Endothelial cell of umbilical vein (primary cell): Measurements from ENCODE around the gene PNCK. TPM values are rescaled to one million over a fixed set of nuclear protein-coding genes. Genes with fewer than 3 reads are reported as not detected.

Source experiments
- BruUV-seq: library from RNA; stranded (reverse); fragments of 400-500 nt; replicated peaks from 2 replicates; lab custom pipeline; 2021; lab: Mats Ljungman, UMichigan
- CTCF ChIA-PET: fragments of 300-600, 350-600 bp; sonication (Branson Sonifier 250); formaldehyde crosslinking; loops from one replicate; lab custom pipeline; 2021; ENCODE audit warnings: antibody characterized with exemption, inconsistent platforms; lab: Charles Lee
- POLR2A ChIA-PET: fragments of 300-600, 350-600 bp; sonication (Branson Sonifier 250); formaldehyde crosslinking; loops from one replicate; lab custom pipeline; 2021; ENCODE audit warnings: antibody characterized with exemption, inconsistent platforms; lab: Charles Lee
- DNase-seq: peaks from one replicate; pipeline ENCODE4 v3.0.0-alpha.2; 2011; ENCODE audit warnings: low read depth, low spot score
- FAIRE-seq: peaks from 2 replicates; lab custom pipeline; 2011; peaks lifted over from hg19 to GRCh38; lab: Jason Lieb, UNC
- H2AFZ ChIP-seq: 2 replicates; pipeline ENCODE4 v1.6.0; 2012; ENCODE audit warnings: low read depth, low read length, control low read depth, inconsistent platforms
- H3K27ac ChIP-seq: 2 replicates; pipeline ENCODE4 v1.5.1; 2011; ENCODE audit warnings: low read depth, mild to moderate bottlenecking, control low read depth, low read length, moderate library complexity; ENCODE audit not compliant: insufficient read depth
- H3K27me3 ChIP-seq, 2 experiments: 2 replicates each; pipeline versions ENCODE4 v1.6.0 to v1.6.1; 2011; ENCODE audit warnings: low read length in 2 of 2, mixed read lengths in 1 of 2; ENCODE audit not compliant: control insufficient read depth in 2 of 2, insufficient read depth in 2 of 2
- H3K36me3 ChIP-seq, 2 experiments: 2 replicates in 1 of 2; 3 replicates in 1 of 2; pipeline ENCODE4 v1.5.1; 2011; ENCODE audit warnings: low read length in 2 of 2, mild to moderate bottlenecking in 1 of 2, moderate library complexity in 1 of 2; ENCODE audit not compliant: control insufficient read depth in 2 of 2, insufficient read depth in 2 of 2; ENCODE audit errors: extremely low read depth in 1 of 2
- H3K4me1 ChIP-seq: 3 replicates; pipeline ENCODE4 v1.5.1; 2011; ENCODE audit warnings: mild to moderate bottlenecking, low read length; ENCODE audit not compliant: control insufficient read depth, insufficient read depth; ENCODE audit errors: extremely low read depth
- H3K4me2 ChIP-seq: 2 replicates; pipeline ENCODE4 v1.6.1; 2011; ENCODE audit warnings: low read length, control low read depth, mixed read lengths; ENCODE audit not compliant: insufficient read depth
- H3K4me3 ChIP-seq, 3 experiments: fragments of 200-600 bp in 1 of 3; sonication (generic), shearing (Covaris generic) in 1 of 3; replicated peaks in 1 of 3; 2 replicates each; pipeline ENCODE4 v1.5.1; 2011 to 2016; ENCODE audit warnings: control low read depth in 3 of 3, low read length in 3 of 3, mild to moderate bottlenecking in 2 of 3, inconsistent platforms in 1 of 3, low read depth in 1 of 3, moderate library complexity in 1 of 3; ENCODE audit not compliant: insufficient read depth in 1 of 3
- H3K79me2 ChIP-seq: 2 replicates; pipeline ENCODE4 v1.6.0; 2012; ENCODE audit warnings: low read length, inconsistent platforms; ENCODE audit not compliant: control insufficient read depth, insufficient read depth
- H3K9ac ChIP-seq: replicated peaks from 2 replicates; pipeline ENCODE3; 2011; ENCODE audit warnings: low read length, control low read depth; ENCODE audit not compliant: insufficient read depth; ENCODE audit errors: extremely low read depth
- H3K9me1 ChIP-seq: replicated peaks from 3 replicates; pipeline ENCODE4 v1.6.0; 2011; ENCODE audit warnings: mild to moderate bottlenecking, low read length; ENCODE audit not compliant: control insufficient read depth, insufficient read depth; ENCODE audit errors: extremely low read depth
- H3K9me3 ChIP-seq: replicated peaks from 2 replicates; pipeline ENCODE4 v1.5.1; 2012; ENCODE audit warnings: low read length, inconsistent platforms; ENCODE audit not compliant: control insufficient read depth, insufficient read depth
- H4K20me1 ChIP-seq: replicated peaks from 2 replicates; pipeline ENCODE3; 2011; ENCODE audit warnings: mild to moderate bottlenecking, low read length; ENCODE audit not compliant: control insufficient read depth, insufficient read depth; ENCODE audit errors: extremely low read depth
- CTCF ChIP-seq, 2 donors: IDR thresholded peaks; 1 replicate in 1 of 2; 2 replicates in 1 of 2; pipeline ENCODE4 v1.5.1; 2011; ENCODE audit warnings: low read length in 2 of 2, mild to moderate bottlenecking in 2 of 2, moderate library complexity in 2 of 2, control low read depth in 1 of 2, inconsistent platforms in 1 of 2, low read depth in 1 of 2; ENCODE audit not compliant: insufficient read depth in 1 of 2; ENCODE audit errors: extremely low read depth in 1 of 2
- EZH2 ChIP-seq: IDR thresholded peaks from 2 replicates; pipeline ENCODE4 v1.6.1; 2012; ENCODE audit warnings: borderline replicate concordance, low read depth, mild to moderate bottlenecking, moderate library complexity, low read length, inconsistent platforms; ENCODE audit not compliant: severe bottlenecking
- FOS ChIP-seq: IDR thresholded peaks from 2 replicates; pipeline ENCODE4 v1.6.1; 2011; ENCODE audit warnings: mild to moderate bottlenecking, low read length, moderate library complexity, borderline replicate concordance; ENCODE audit not compliant: insufficient read depth
- GATA2 ChIP-seq: IDR thresholded peaks from 2 replicates; pipeline ENCODE4 v1.7.0; 2011; ENCODE audit warnings: low read depth, mild to moderate bottlenecking, moderate library complexity, mixed read lengths, low read length; ENCODE audit not compliant: insufficient read length, insufficient read depth
- JUN ChIP-seq: IDR thresholded peaks from 2 replicates; pipeline ENCODE4 v1.6.1; 2011; ENCODE audit warnings: borderline replicate concordance, low read depth; ENCODE audit not compliant: insufficient read length, insufficient read depth
- MAX ChIP-seq: IDR thresholded peaks from 2 replicates; pipeline ENCODE4 v1.6.1; 2011; ENCODE audit not compliant: insufficient read depth, insufficient read length
- MYC ChIP-seq: IDR thresholded peaks from one replicate; pipeline ENCODE4 v1.6.1; 2011; ENCODE audit warnings: mild to moderate bottlenecking, low read depth, low read length
- POLR2A ChIP-seq: IDR thresholded peaks from 2 replicates; pipeline ENCODE4 v1.6.1; 2012; ENCODE audit warnings: low read depth, mild to moderate bottlenecking, control low read depth, low read length
- POLR2AphosphoS5 ChIP-seq: IDR thresholded peaks from 2 replicates; pipeline ENCODE4 v1.6.1; 2012; ENCODE audit warnings: low read depth, mild to moderate bottlenecking, control low read depth, low read length, moderate library complexity; ENCODE audit not compliant: insufficient read depth
- dilution Hi-C: fragments of 300-500 bp; cut with MboI; formaldehyde crosslinking; loops from one replicate; pipeline ENCODE4 v1.15.0; 2019; ENCODE audit warnings: low sequenced_read_pairs; ENCODE audit not compliant: extremely low pct_ligation_motif_present
- intact Hi-C: fragments of 100-400 bp; cut with micrococcal nuclease; formaldehyde crosslinking; loops from one replicate; pipeline ENCODE4 v1.10.0; 2022
- polyA plus RNA-seq, 4 experiments: library from polyadenylated mRNA; depleted of rRNA in 3 of 4; stranded (reverse) in 3 of 4; unstranded in 1 of 4; fragments of >200 nt; gene quantifications; 2 replicates each; pipeline versions ENCODE4 v1.2.1 to v1.2.3, GENCODE V29; 2011 to 2012; ENCODE audit warnings: missing spikeins in 1 of 4
- total RNA-seq: library from RNA; stranded (reverse); gene quantifications from 2 replicates; pipeline ENCODE4 v1.2.3, GENCODE V29; 2021

PNCK gene
- total and polyA plus RNA-seq, 2 donors (not counting 3 experiments of a cell fraction or from before 2014, with no cell fraction given) = 0.12 TPM; not detected in 1

GRCh38 chrX:153653556-153653955 is 20.1 kb downstream of the PNCK start:
- Histone ChIP-seq H3K4me3 (no peak overlapping the region), H3K9ac (no peak overlapping the region), H3K27me3 (peaks cover 2 to 5% of the 10 kb centered on the region in 2 experiments), H3K27ac (no peak overlapping the region), H3K36me3 (no peaks in the 10 kb centered on the region), H2AFZ (no peak overlapping the region), H4K20me1 (no peaks in the 10 kb centered on the region), H3K4me2 (no peak overlapping the region), H3K79me2 (no peaks in the 10 kb centered on the region), H3K4me1 (no peaks in the 10 kb centered on the region), H3K9me3 (no peaks in the 10 kb centered on the region), H3K9me1 (no peaks in the 10 kb centered on the region)
- TF ChIP-seq MAX = no peak
- TF ChIP-seq CTCF (IDR thresholded peaks at IDR 0.05; ENCODE audit: extremely low read depth in 1 of 2, insufficient read depth in 1 of 2, low read depth in 1 of 2, low read length in 2 of 2) = no peak
- no peak for TF ChIP-seq MYC
- TF ChIP-seq POLR2AphosphoS5 = no peak
- TF ChIP-seq FOS = no peak
- TF ChIP-seq GATA2 = no peak
- no peak for TF ChIP-seq JUN
- no peak for TF ChIP-seq POLR2A
- TF ChIP-seq EZH2 = no peak
- dilution Hi-C loops = no loop called here
- DNase-seq = no peak
- no TSS peak for BruUV-seq
- POLR2A ChIA-PET = no interaction called here
- CTCF ChIA-PET = interaction anchor here (0.6 to 2.1 kb wide), 4 partner anchors 8 to 114 kb away, joined by 3 to 8 read pairs (median 3); no protein-coding TSS in a partner anchor
- FAIRE-seq = no peak
- intact Hi-C loops = no loop called here
